GM23338 (cell line): Measurements from ENCODE around the gene SLC4A7. TPM values are rescaled to one million over a fixed set of nuclear protein-coding genes. Genes with fewer than 3 reads are reported as not detected.

Experiments
- ATAC-seq: fragments of 200-7000 bp; cut with Tn5 transposase; 3 replicates; pipeline ENCODE4 v1.9.1; 2020
- DNase-seq: peaks from one replicate; pipeline ENCODE4 v3.0.0-alpha.2; 2015; ENCODE audit warnings: low spot score
- H2AFZ ChIP-seq: fragments of 200-600 bp; sonication (generic); 2 replicates; pipeline ENCODE4 v1.8.0; 2016; ENCODE audit warnings: antibody characterized with exemption, mild to moderate bottlenecking, moderate library complexity
- H3F3A ChIP-seq: fragments of 200-600 bp; sonication (generic); replicated peaks from 2 replicates; pipeline ENCODE4 v1.8.0; 2017; ENCODE audit warnings: antibody characterized with exemption, mixed run types, low read depth
- H3K27ac ChIP-seq: fragments of 200-600 bp; sonication (generic); 2 replicates; pipeline ENCODE4 v1.6.1; 2016; ENCODE audit warnings: low read depth
- H3K27me3 ChIP-seq: fragments of 200-600 bp; sonication (generic); 2 replicates; pipeline ENCODE4 v1.8.0; 2016; ENCODE audit warnings: mild to moderate bottlenecking, mixed run types, moderate library complexity; ENCODE audit not compliant: insufficient read depth
- H3K36me3 ChIP-seq: fragments of 200-600 bp; sonication (generic); 2 replicates; pipeline ENCODE4 v1.8.0; 2016; ENCODE audit warnings: mild to moderate bottlenecking; ENCODE audit not compliant: insufficient read depth
- H3K4me1 ChIP-seq: fragments of 200-600 bp; sonication (generic); 2 replicates; pipeline ENCODE4 v1.8.0; 2016; ENCODE audit warnings: mild to moderate bottlenecking, moderate library complexity; ENCODE audit not compliant: insufficient read depth
- H3K4me2 ChIP-seq: fragments of 200-600 bp; sonication (generic); 2 replicates; pipeline ENCODE4 v1.7.1; 2017; ENCODE audit warnings: mixed run types
- H3K4me3 ChIP-seq: fragments of 200-600 bp; sonication (generic); 2 replicates; pipeline ENCODE4 v1.6.1; 2016; ENCODE audit warnings: mixed run types
- H3K79me2 ChIP-seq: fragments of 200-600 bp; sonication (generic); replicated peaks from 2 replicates; pipeline ENCODE4 v1.8.0; 2017; ENCODE audit warnings: mild to moderate bottlenecking; ENCODE audit not compliant: insufficient read depth
- H3K9me2 ChIP-seq: fragments of 200-600 bp; sonication (generic); 2 replicates; pipeline ENCODE4 v1.8.0; 2017; ENCODE audit not compliant: insufficient read depth
- H4K20me1 ChIP-seq: fragments of 200-600 bp; sonication (generic); replicated peaks from 2 replicates; pipeline ENCODE4 v1.8.0; 2017; ENCODE audit warnings: mild to moderate bottlenecking; ENCODE audit not compliant: insufficient read depth
- H3K27ac Mint-ChIP-seq: 2 replicates; pipeline ENCODE4 v1.8.0; 2020; ENCODE audit warnings: inconsistent platforms, mild to moderate bottlenecking, moderate library complexity, mixed read lengths
- H3K27me3 Mint-ChIP-seq: 3 replicates; pipeline ENCODE4 v1.8.0; 2022; ENCODE audit warnings: low read depth, mild to moderate bottlenecking, moderate library complexity, mixed read lengths, inconsistent platforms; ENCODE audit not compliant: insufficient read depth, poor library complexity
- H3K36me3 Mint-ChIP-seq: 3 replicates; pipeline ENCODE4 v1.8.0; 2021; ENCODE audit warnings: low read depth, mild to moderate bottlenecking, inconsistent platforms, moderate library complexity, mixed read lengths
- H3K4me1 Mint-ChIP-seq: 3 replicates; pipeline ENCODE4 v1.8.0; 2020; ENCODE audit warnings: mild to moderate bottlenecking, inconsistent platforms, mixed read lengths
- H3K4me3 Mint-ChIP-seq: 3 replicates; pipeline ENCODE4 v1.8.0; 2021; ENCODE audit warnings: moderate library complexity, mild to moderate bottlenecking, inconsistent platforms, mixed read lengths
- H3K9me3 Mint-ChIP-seq: 3 replicates; pipeline ENCODE4 v1.8.0; 2020; ENCODE audit warnings: moderate library complexity, mild to moderate bottlenecking, inconsistent platforms, mixed read lengths
- CREB1 ChIP-seq: fragments of 250-450 bp; sonication (Bioruptor Pico); IDR thresholded peaks from 2 replicates; pipeline ENCODE4 v1.5.0; 2020; ENCODE audit warnings: low read depth, mild to moderate bottlenecking, moderate library complexity
- CTCF ChIP-seq, 2 experiments: fragments of 200-600 bp in 1 of 2; sonication (generic) in 1 of 2; conservative IDR thresholded peaks; 2 replicates each; pipeline versions ENCODE4 v1.5.1 to v1.6.1; 2016 to 2017; ENCODE audit warnings: antibody characterized with exemption in 2 of 2, low read depth in 2 of 2, mild to moderate bottlenecking in 2 of 2, moderate library complexity in 1 of 2
- EZH2 ChIP-seq: fragments of 200-600 bp; sonication (generic); IDR thresholded peaks from one replicate; pipeline ENCODE4 v1.8.0; 2017; ENCODE audit warnings: antibody characterized with exemption, mild to moderate bottlenecking, low read depth; ENCODE audit not compliant: unreplicated experiment
- EZH2phosphoT487 ChIP-seq: fragments of 200-600 bp; sonication (generic); IDR thresholded peaks from one replicate; pipeline ENCODE4 v1.8.1; 2018; ENCODE audit warnings: antibody characterized with exemption; ENCODE audit not compliant: unreplicated experiment
- JUNB ChIP-seq: IDR thresholded peaks from one replicate; pipeline ENCODE4 v1.6.1; 2016; ENCODE audit warnings: antibody characterized with exemption; ENCODE audit not compliant: unreplicated experiment
- NANOG ChIP-seq: IDR thresholded peaks from 2 replicates; pipeline ENCODE4 v1.6.1; 2016; ENCODE audit warnings: antibody characterized with exemption, borderline replicate concordance
- POLR2AphosphoS5 ChIP-seq: IDR thresholded peaks from 2 replicates; pipeline ENCODE4 v1.6.1; 2016; ENCODE audit warnings: antibody characterized with exemption, low read depth
- REST ChIP-seq: IDR thresholded peaks from one replicate; pipeline ENCODE4 v1.6.1; 2018; ENCODE audit warnings: antibody characterized with exemption; ENCODE audit not compliant: unreplicated experiment
- STAT1 ChIP-seq: IDR thresholded peaks from one replicate; pipeline ENCODE4 v1.6.1; 2016; ENCODE audit warnings: antibody characterized with exemption; ENCODE audit not compliant: unreplicated experiment
- ZNF114 ChIP-seq: fragments of 250-450 bp; sonication (Bioruptor Pico); IDR thresholded peaks from 2 replicates; pipeline ENCODE4 v1.5.0; 2020; ENCODE audit warnings: mild to moderate bottlenecking, moderate library complexity
- ZNF331 ChIP-seq: fragments of 250-450 bp; sonication (Bioruptor Pico); IDR thresholded peaks from 2 replicates; pipeline ENCODE4 v1.5.0; 2020; ENCODE audit warnings: low read depth, mild to moderate bottlenecking, moderate library complexity
- ZNF462 ChIP-seq: fragments of 250-450 bp; sonication (Bioruptor Pico); IDR thresholded peaks from 2 replicates; pipeline ENCODE4 v1.5.0; 2020; ENCODE audit warnings: mild to moderate bottlenecking, moderate library complexity
- polyA plus RNA-seq: library from polyadenylated mRNA; unstranded; fragments of >200 nt; fragmentation: Nextera tagmentation; extraction: Ambion mirVana; gene quantifications from 2 replicates; pipeline ENCODE4 v1.2.1, GENCODE V29; 2016
- total RNA-seq: library from RNA; depleted of rRNA; stranded (reverse); fragments of >200 nt; shearing (Covaris generic); gene quantifications from 2 replicates; pipeline ENCODE4 v1.2.3, GENCODE V29; 2014
- TF ChIP-seq, protein P1 (sequence below): IDR thresholded peaks from 2 replicates; pipeline ENCODE4 v1.6.1; 2016; ENCODE audit warnings: antibody characterized with exemption

The SLC4A7 gene
- total and polyA plus RNA-seq, 2 experiments from 2014 or later, result 44.4 to 101 TPM

DNA sequence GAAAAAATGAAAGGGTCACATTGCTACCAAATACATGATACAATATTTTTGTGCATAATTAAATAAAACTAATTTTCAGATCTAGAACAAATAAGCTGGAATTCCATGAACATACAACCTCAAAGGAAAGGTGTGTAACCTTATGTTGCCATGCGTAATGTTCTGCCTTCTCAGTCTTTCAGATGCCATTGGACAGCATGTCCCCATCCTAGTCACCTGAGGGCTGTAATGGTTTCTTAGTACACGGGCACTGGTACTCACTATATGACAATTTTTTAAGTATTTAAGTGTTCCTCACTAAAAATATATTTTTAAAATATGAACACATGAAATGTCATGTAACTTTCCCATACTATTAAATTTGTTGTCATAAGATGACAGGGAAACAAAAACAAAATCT lies 139.1 kb downstream of the SLC4A7 start:
- Mint-ChIP-seq H3K27ac (no peak overlapping the region), H3K27me3 (no peaks in the 10 kb centered on the region), H3K36me3 (no peaks in the 10 kb centered on the region), H3K9me3 (no peaks in the 10 kb centered on the region), H3K4me1 (no peaks in the 10 kb centered on the region), H3K4me3 (no peak overlapping the region)
- DNase-seq (no peak), ATAC-seq (no peak)
- no peak overlapping the region for H3K27ac ChIP-seq
- H3K27me3 ChIP-seq, result no peaks in the 10 kb centered on the region
- no peak overlapping the region for H3K4me2 ChIP-seq
- no peaks in the 10 kb centered on the region for H3K36me3 ChIP-seq
- H3F3A ChIP-seq, result no peaks in the 10 kb centered on the region
- no peaks in the 10 kb centered on the region for H3K4me1 ChIP-seq
- H3K9me2 ChIP-seq, result no peaks in the 10 kb centered on the region
- no peak overlapping the region for H2AFZ ChIP-seq
- H4K20me1 ChIP-seq, result no peaks in the 10 kb centered on the region
- no peak overlapping the region for H3K4me3 ChIP-seq
- no peak for TF ChIP-seq CREB1 (CRISPR knock-in tag)
- TF ChIP-seq, protein P1, sequence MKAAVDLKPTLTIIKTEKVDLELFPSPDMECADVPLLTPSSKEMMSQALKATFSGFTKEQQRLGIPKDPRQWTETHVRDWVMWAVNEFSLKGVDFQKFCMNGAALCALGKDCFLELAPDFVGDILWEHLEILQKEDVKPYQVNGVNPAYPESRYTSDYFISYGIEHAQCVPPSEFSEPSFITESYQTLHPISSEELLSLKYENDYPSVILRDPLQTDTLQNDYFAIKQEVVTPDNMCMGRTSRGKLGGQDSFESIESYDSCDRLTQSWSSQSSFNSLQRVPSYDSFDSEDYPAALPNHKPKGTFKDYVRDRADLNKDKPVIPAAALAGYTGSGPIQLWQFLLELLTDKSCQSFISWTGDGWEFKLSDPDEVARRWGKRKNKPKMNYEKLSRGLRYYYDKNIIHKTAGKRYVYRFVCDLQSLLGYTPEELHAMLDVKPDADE, result no peak
- no peak for TF ChIP-seq NANOG
- TF ChIP-seq POLR2AphosphoS5, result no peak
- no peak for TF ChIP-seq STAT1
- no peak for TF ChIP-seq ZNF331 (CRISPR knock-in tag)
- TF ChIP-seq JUNB, result no peak
- TF ChIP-seq EZH2phosphoT487, result no peak
- TF ChIP-seq ZNF462 (CRISPR knock-in tag), result no peak
- TF ChIP-seq ZNF114 (CRISPR knock-in tag), result no peak
- TF ChIP-seq REST, result no peak
- no peak for TF ChIP-seq CTCF (conservative IDR thresholded peaks at IDR 0.05; ENCODE audit: low read depth in 2 of 2)
- TF ChIP-seq EZH2, result no peak
- H3K79me2 ChIP-seq, result no peaks in the 10 kb centered on the region
